OCI-LY7 (cell line): ENCODE results near the gene NFATC2.

ENCODE experiments used
- EZH2phosphoT487 ChIP-seq: fragments of 200-600 bp; sonication (generic); IDR thresholded peaks from 2 replicates; pipeline ENCODE4 v1.6.1; 2018; ENCODE audit warnings: low read depth, borderline replicate concordance, mild to moderate bottlenecking, mixed run types, antibody characterized with exemption, low read length, moderate library complexity, mixed read lengths
- TF ChIP-seq, protein P1 (sequence below): fragments of 200-600 bp; sonication (generic); conservative IDR thresholded peaks from 2 replicates; pipeline ENCODE4 v1.5.1; 2014; ENCODE audit warnings: mild to moderate bottlenecking, antibody characterized with exemption, low read length, moderate library complexity, mixed read lengths

DNA sequence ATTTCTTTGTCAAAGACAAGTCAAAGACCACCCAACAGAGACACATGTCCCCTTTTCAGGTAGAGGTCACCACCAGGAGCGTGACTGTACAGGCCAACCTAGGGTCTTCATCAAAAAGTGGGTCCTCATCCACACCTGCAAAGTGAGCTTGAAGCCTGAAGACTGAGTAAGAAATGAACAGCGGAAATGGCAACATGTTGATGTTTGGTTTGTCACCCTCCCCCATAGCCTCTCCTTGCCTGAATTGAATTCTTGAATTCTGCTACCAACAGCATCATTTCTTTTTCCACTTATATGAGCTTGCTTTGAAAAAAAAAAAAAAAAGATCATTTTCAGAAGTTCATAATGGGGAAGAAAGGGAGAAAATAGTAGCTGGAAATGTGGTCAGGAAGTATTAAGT, 104.4 kb downstream of the NFATC2 start:
- TF ChIP-seq, protein P1, sequence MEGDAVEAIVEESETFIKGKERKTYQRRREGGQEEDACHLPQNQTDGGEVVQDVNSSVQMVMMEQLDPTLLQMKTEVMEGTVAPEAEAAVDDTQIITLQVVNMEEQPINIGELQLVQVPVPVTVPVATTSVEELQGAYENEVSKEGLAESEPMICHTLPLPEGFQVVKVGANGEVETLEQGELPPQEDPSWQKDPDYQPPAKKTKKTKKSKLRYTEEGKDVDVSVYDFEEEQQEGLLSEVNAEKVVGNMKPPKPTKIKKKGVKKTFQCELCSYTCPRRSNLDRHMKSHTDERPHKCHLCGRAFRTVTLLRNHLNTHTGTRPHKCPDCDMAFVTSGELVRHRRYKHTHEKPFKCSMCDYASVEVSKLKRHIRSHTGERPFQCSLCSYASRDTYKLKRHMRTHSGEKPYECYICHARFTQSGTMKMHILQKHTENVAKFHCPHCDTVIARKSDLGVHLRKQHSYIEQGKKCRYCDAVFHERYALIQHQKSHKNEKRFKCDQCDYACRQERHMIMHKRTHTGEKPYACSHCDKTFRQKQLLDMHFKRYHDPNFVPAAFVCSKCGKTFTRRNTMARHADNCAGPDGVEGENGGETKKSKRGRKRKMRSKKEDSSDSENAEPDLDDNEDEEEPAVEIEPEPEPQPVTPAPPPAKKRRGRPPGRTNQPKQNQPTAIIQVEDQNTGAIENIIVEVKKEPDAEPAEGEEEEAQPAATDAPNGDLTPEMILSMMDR: no peak
- no peak for TF ChIP-seq EZH2phosphoT487
